Stromal cell of bone marrow (primary cell): ENCODE measurements around the gene PXDC1.
"Not testable (repeated sequence)": the region's sequence is repeated elsewhere in the genome, so short reads cannot be mapped to it uniquely, and the experiment has no call there.

Experiments
- DNase-seq: peaks from one replicate; pipeline ENCODE4 v3.0.0-alpha.2; 2012; ENCODE audit warnings: low read depth

Gene PXDC1

GRCh38 chr6:3762359-3762758, 10.8 kb upstream of the PXDC1 start:
- no peak for DNase-seq

DNA sequence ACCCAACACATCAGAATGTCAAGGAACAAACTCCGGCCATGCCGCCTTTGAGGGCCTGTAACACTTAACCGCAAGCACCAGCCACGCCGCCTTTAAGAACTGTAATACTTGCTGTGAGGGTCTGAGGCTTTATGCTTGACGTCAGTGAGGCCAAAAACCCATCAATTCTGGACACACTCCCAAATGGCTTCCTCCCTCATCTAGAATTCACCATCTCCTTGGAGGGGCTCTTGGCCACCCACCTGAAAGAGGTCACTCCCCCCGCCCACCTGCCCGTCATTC, 10.4 kb upstream of the PXDC1 start:
- DNase-seq = no peak

DNA sequence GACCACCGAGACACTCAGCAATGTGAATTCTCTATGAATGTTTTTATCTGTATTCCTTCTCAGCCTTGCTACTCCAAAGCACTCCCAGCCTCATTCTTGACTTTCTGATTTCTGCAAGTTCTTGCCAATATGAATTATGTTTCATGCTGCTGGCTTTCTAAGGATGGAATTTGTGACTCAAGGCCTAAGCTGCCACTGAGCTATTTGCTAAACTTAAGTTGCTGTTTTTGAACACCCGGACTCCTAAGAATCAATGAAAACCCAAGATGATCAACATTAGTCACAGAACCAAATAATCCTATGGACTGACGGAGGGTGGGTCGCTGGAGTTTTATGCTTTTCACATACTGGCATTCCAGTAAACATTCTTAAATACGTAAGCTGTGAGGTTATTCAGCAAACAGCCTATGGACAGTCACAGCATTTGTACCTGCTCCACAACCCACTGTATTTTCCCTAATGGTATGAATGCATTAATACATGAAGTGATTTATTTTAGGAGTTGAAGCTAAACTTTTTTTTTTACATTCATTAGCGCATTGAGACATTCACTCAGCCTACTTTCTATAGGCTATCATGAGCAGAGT, 8.2 kb upstream of the PXDC1 start:
- peak; percentile 85 for DNase-seq

DNA sequence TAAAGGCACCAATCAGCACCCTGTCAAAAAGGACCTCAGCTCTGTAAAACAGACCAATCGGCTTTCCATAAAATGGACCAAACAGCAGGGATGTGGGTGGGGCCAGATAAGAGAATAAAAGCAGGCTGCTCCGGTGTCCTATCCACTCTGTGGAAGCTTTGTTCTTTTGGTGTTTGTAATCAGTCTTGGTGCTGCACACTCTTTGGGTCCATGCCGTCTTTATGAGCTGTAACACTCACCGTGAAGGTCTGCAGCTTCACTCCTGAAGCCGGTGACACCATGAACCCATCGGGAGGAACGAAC, 7.3 kb upstream of the PXDC1 start:
- DNase-seq = no peak

DNA sequence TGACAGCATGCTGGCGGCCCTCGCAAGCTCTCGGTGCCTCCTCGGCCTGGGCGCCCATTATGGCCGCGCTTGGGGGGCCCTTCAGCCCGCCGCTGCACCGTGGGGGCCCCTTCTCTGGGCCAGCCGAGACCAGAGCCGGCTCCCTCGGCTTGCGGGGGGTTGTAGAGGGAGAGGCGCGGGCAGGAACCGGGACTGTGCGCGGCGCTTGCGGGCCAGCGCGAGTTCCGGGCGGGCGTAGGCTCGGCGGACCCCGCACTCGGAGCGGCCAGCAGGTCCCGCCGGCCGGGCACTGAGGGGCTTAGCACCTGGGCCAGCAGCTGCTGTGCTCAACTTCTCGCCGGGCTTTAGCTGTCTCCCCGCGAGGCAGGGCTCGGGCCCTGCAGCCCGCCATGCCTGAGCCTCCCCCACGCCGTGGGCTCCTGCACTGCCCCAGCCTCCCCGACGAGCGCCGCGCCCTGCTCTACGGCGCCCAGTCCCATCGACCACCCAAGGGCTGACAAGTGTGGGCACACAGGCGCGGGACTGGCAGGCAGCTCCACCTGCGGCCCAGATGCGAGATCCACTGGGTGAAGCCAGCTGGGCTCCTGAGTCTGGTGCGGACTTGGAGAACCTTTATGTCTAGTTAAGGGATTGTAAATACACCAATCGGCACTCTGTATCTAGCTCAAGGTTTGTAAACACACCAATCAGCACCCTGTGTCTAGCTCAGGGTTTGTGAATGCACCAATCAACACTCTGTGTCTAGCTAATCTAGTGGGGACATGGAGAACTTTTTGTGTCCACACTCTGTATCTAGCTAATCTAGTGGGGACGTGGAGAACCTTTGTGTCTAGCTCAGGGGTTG, 6.7 kb upstream of the PXDC1 start:
- DNase-seq = not testable (repeated sequence)

GRCh38 chr6:3757241-3757641, 5.7 kb upstream of the PXDC1 start:
- no peak for DNase-seq

- DNase-seq = no peak
Observed at GRCh38 chr6:3756546-3756945, 5.0 kb upstream of the PXDC1 start.

GRCh38 chr6:3755637-3756545, 4.4 kb upstream of the PXDC1 start:
- DNase-seq = no peak

GRCh38 chr6:3754776-3755175, 3.3 kb upstream of the PXDC1 start:
- DNase-seq = no peak

DNA sequence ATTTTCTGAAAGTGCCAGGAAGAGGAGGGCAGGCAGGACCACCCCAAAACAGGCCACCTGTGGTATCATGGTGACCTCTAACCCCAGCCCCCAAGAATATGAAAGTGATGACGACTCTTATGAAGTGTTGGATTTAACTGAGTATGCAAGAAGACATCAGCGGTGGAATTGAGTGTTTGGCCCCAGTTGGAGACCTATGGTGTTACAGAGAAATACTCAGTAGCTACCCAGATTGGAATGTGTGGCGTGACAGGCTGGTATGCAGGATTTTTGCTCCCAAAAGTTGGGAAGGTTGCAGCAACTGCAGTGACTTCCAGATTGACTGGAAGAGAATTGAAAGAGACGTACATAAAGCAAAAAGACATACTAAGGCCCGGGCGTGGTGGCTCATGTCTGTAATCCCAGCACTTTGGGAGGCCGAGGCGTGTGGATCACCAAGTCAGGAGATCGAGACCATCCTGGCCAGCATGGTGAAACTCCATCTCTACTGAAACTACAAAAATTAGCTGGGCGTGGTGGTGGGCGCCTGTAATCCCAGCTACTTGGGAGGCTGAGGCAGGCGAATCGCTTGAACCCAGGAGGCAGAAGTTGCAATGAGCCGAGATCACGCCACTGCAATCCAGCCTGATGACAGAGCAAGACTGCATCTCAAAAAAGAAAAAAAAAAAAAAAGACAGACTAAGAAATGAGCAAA, 2.7 kb upstream of the PXDC1 start:
- DNase-seq = not testable (repeated sequence)

- DNase-seq = no peak
Observed at GRCh38 chr6:3753228-3753835, 1.8 kb upstream of the PXDC1 start.

DNA sequence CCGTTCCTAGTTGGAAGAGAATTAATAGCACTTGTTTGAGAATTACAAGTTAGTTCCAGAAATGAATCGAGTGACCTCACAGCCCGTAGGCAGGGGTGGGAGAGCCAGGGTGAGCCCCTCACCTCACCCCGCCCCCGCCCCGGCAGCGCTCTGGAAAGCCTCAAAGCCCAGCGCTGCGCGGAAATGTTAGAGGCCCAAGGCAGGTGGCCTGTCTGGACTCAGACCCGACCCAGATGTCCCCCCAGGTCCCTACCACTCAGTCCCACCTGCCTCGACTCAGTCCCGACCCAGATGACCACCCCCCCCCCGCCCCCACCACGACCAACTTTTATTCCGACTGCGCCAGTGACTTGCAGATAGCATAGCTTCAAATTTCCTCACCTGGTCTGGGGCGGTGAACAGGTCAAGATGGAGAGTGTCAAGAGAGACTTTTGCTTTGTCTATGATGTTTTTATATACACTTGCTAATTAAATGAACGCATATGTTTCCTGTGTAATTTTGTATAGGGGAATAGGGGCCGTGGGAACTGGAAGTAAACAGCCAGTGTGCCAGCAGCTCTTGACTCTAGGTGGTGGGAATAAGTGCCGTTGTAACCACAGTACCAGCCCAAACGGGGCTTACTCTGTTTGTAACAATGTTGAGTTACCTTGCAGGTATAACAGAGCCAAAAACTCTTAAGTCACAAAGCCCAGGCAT, 1.2 kb upstream of the PXDC1 start:
- no peak for DNase-seq

DNA sequence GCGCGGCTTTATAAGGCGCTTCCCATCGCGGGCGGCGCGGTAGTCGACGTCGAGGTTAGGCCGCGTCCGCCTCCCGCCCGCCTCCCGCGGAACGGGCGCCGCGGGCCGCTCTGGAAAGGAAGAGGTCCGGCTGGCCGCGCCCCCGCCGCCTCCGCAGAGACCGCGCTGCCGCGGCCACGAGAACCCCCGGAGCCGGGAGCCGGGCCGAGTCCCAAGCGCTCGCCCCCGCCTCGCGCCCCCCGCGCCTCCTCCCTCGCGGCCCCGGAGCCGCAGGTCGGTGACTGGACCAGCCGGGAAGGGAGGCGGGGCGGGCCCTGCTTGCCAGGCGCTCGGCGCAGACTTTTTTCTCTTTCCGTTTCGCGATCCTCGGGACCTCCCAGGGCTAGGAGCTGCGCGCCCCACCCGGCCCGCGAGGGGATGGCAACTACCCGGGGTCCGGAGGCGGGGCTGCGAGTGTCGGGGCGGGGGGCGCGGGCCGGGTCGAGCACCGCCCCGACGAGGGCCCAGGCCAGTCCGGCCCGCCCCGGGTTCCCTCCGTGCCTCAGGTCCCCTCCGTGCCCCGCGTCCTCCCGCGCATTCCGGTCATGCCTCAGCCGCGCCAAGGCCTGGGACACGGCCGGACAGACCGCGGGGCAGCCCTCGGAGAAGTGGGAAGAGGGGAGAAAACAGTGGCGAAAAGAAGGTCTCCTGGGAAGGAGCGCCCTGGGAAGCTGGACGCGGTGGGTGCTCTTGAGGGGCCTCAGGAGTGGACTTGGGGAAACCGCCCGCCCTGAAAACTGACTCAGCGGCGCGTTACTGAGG, 417 bp upstream of the PXDC1 start:
- DNase-seq = peak; percentile 90

DNA sequence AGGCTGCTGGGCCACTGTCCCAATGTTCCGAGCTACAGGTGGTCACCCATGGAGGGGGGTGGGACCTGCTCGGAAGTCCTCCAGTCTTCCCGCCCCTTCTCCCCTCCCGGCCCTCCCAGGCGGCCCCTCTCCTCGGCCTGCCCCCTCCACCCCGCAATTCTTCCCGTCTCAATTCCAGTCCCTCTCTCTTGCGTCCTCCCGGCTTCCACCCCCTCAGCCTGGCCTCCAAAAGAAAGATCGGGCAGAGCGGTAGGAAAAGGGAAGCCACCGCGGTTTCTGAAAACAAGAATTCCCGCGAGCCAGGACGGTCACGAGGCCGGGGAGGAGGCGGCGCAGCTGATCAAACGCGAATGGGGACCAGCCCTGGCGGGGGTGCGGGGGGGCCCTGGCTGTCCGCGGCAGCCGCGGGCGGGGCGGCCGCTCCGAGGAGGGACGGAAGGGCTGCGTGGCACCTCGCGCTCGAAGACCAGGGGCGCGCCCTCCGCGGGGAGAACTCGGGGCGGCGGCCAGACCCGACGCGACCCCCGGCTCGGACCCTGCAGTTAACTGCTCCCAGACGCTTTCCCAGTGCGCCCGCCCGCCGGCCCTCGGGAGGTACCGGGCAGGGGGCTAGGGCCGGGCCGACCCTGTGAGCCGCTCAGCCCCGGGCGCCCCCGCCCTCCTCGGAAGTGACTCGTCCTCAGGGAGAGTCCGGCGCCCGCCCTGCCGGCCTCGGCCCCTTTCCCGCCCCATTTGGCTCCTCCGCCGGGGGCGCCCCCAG, 1.0 kb downstream of the PXDC1 start:
- DNase-seq = peak; percentile 77

DNA sequence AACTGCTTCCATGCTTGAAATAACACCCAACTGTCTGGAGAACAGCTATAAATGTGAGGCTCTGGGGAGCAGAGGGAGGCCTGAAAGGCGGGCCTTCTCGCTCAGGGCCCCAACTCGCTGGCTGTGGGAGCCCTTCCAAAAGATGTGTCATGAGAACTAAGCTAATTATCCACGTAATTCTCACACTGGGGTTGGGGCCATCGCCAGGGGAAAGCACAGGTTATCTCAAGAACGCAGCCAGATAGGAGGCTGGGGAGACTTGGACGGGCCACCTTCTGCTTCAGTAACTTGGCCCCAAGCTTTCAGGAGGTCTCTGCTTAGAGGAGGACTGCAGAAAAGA, 1.6 kb downstream of the PXDC1 start:
- peak; percentile 74 for DNase-seq

- DNase-seq = no peak
Observed at GRCh38 chr6:3749067-3749841, 2.3 kb downstream of the PXDC1 start.

DNA sequence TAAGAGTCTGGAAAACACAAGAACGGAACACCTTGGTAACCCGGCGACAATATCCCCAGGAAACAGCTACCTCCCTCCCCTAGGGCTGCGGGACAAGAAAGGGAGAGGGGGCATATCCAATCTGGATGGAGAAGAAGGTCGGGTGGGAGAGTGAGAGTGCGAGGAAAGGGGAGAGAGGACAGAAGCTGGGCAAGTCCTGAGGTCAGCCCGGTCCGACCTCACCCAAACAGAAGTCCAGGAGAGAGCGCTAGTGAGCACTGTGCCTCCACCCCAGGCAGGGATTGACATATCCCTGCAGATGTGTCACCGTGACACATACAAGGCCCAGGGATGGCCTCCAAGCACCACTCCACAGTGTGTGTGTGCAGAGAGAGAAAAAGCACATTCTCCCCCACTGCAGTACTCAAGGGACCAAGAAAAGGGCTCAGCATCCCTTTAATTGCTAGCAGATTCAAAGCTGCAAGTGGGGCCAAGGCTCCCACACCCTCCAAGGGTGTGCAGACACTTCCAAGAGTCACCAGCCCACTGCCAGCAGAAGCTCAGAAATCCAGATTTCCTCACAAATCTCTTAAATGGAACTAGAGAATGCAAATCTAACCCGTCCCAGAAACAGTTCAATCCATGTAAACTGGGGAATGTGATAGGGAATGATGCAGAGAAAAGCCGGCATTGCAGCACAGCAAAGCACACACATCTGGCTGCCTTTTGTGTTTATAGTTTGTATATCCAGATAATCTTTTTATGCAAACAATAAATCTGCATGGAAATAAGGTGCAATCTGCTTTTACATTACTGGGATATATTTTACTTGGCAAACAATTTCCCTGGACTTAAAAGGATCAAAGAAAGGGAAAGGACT, 3.1 kb downstream of the PXDC1 start:
- peak; percentile 79 for DNase-seq

DNA sequence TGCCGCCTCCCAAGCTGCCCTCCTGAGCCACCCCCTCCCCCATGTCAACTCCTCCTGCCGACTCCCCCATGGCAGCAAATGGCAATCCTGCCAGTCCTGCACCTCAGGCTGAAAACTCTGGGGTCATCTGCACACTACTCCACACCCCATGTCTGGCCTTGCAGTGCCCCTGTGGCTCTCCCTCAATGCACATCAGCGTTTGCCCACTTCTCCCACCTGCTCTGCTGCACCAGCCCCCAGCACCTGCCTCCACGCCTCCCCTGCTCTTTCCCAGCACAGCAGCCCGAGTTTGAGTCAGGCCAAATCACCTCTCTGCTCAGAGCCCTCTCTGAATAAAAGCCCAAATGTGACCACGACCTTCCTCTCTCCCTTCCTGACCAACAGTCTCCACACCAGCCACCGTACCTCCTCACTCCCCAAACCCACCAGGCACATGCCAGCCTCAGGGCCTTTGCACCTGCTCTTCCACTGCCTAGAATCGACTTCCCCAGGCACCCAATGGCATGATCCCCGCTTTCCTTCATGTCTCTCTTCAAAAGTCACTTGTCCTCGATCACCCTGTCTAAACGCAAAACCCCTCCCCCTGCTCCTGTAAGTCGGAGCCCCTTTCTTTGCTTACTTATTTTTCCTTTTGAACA, 4.3 kb downstream of the PXDC1 start:
- no peak for DNase-seq
